Measurements from ENCODE around the gene ARL8B. TPM values are rescaled to one million over a fixed set of nuclear protein-coding genes. Genes with fewer than 3 reads are reported as not detected.
"Not testable (repeated sequence)": the region's sequence is repeated elsewhere in the genome, so short reads cannot be mapped to it uniquely, and the experiment has no call there.

The ARL8B gene
- total RNA-seq = 10 to 100 TPM; 36.0 to 46.8 TPM

DNA sequence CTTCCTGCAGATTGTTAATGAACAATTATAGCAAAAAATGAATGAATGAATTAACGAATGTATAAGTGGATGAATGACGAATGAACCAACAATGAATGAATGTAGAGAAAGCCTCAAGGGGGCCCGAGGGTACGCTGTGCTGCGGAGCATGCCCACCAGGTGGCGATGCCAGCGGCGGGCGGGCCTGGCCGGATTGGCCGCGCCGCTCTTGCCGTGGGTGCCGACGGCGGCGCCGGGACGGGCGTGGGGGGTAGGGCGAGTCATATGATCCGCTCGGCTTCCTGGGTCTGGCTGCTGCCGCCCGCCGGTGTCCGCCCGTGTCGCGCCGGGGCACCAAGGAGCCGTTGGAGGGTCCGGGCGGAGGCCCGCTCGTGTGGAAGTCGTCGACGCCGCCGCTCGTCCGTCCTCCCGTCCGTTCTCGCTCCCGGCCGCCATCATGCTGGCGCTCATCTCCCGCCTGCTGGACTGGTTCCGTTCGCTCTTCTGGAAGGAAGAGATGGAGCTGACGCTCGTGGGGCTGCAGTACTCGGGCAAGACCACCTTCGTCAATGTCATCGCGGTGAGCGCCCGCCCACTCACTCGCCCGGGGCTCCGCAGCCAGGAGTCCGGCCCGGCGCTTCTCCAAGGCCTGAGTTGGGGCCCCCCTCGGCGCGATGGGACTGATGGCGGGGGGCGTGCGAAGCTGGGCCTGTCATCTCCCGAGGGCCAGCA is at the start of gene ARL8B:
ARL8B (plus strand) TSS at position 263 of the 711 bp plus-strand sequence; CDS start at position 437, 174 bp downstream.
- H3K27me3 Mint-ChIP-seq = no peaks in the 10 kb centered on the region
- H3K36me3 Mint-ChIP-seq = no peaks in the 10 kb centered on the region
- H3K9me3 Mint-ChIP-seq (ENCODE audit: low read depth) = no peaks in the 10 kb centered on the region
- DNase-seq (peak; percentile 95), ATAC-seq (peak; percentile 97)
- peak within 1 kb of the TSS; percentile 79 for H3K4me3 Mint-ChIP-seq
- peaks cover 31% of the 10 kb centered on the region for H3K4me1 Mint-ChIP-seq
- peak within 1 kb of the TSS; percentile 95 for H3K27ac Mint-ChIP-seq
- CTCF ChIA-PET = interaction anchor here (0.6 to 2.1 kb wide), 16 partner anchors 9 to 603 kb away, joined by 3 to 7 read pairs (median 4); no protein-coding TSS in a partner anchor

DNA sequence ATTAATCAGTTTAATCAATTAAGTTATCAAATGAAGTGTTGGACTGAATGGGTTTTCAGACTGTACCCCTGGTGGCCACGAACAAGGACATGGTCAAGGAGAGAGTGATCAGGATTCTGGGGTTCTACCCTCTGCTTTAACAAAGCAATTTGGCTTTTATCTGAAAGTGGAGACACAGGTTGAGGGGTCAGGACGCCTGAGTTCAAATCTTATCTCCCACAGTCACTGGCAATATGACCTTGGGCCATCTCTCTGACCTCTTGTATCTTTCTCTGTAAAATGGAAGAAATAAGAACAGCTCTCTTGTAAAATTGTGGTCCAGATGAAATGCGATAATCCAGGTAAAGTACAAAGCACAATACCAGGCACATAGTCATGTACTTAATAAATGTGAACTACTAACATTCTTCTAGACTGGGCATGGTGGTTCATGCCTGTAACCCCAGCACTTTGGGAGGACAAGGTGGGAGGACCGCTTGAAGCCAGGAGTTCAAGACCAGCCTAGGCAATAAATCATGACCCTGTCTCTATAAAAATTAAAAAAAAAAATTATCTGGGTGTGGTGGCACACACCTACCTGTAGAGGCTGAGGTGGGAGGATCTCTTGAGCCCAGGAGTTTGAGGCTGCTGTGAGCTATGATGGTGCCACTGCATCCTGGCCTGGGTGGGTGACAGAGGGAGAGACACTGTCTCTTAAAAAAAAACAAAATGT is 48.6 kb upstream of the ARL8B start:
- Mint-ChIP-seq H3K27me3 (peaks cover 43% of the 10 kb centered on the region), H3K4me3 (no peak overlapping the region), H3K27ac (no peak overlapping the region), H3K36me3 (no peaks in the 10 kb centered on the region), H3K4me1 (peaks cover 7% of the 10 kb centered on the region), H3K9me3 (ENCODE audit: low read depth) (no peaks in the 10 kb centered on the region)
- CTCF ChIA-PET = interaction anchor here (1.5 kb wide), 1 partner anchor 16 kb away, joined by 4 read pairs; no protein-coding TSS in a partner anchor
- ATAC-seq (no peak), DNase-seq (no peak)

DNA sequence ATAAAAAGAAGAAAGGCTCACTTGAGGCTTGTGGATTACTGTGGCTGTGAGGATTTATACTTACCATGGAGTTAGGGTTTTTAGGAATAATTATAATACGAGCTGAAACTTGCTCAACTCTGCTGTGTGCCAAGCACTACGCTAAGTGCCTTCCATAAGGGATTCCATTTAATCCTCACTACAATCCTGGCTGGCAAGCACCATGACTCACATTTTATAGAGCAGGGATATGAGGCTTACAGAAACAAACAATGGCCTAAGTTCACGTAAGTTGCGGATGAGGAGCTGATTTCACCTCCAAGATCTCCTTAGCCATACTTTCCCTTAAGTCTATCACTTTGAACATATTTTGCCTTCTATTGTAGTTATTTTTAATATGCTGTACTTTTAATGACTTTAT is 43.9 kb upstream of the ARL8B start:
- no peaks in the 10 kb centered on the region for H3K4me1 Mint-ChIP-seq
- no peaks in the 10 kb centered on the region for H3K9me3 Mint-ChIP-seq (ENCODE audit: low read depth)
- no peak for ATAC-seq
- CTCF ChIA-PET = no interaction called here
- peaks cover 31% of the 10 kb centered on the region for H3K27me3 Mint-ChIP-seq
- H3K4me3 Mint-ChIP-seq = no peak overlapping the region
- no peak overlapping the region for H3K27ac Mint-ChIP-seq
- DNase-seq = no peak
- H3K36me3 Mint-ChIP-seq = no peaks in the 10 kb centered on the region

DNA sequence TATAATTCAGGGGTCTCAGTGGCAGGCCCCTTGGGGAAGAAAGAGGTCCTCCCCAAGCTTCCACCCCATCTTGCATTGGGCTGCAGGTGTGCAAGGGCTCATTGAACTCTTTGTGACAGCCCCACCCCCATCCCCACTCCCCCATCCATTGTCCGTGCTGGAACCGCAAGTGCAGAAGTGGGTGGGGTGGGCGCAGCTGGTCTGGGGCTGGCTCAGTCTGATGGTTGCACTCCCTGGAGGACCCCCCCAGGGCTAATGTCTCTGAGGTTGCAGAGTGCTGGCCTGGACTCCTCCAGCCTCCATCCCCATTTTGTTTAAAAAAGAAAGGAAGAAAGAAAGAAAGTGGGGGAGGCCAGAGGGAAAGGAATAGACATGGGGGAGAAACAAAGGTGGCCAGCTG is 42.3 kb upstream of the ARL8B start:
- Mint-ChIP-seq H3K27ac (no peak overlapping the region), H3K4me1 (no peaks in the 10 kb centered on the region), H3K4me3 (no peak overlapping the region), H3K36me3 (no peaks in the 10 kb centered on the region), H3K9me3 (ENCODE audit: low read depth) (no peaks in the 10 kb centered on the region), H3K27me3 (peaks cover 34% of the 10 kb centered on the region)
- no peak for DNase-seq
- CTCF ChIA-PET = no interaction called here
- ATAC-seq = no peak

DNA sequence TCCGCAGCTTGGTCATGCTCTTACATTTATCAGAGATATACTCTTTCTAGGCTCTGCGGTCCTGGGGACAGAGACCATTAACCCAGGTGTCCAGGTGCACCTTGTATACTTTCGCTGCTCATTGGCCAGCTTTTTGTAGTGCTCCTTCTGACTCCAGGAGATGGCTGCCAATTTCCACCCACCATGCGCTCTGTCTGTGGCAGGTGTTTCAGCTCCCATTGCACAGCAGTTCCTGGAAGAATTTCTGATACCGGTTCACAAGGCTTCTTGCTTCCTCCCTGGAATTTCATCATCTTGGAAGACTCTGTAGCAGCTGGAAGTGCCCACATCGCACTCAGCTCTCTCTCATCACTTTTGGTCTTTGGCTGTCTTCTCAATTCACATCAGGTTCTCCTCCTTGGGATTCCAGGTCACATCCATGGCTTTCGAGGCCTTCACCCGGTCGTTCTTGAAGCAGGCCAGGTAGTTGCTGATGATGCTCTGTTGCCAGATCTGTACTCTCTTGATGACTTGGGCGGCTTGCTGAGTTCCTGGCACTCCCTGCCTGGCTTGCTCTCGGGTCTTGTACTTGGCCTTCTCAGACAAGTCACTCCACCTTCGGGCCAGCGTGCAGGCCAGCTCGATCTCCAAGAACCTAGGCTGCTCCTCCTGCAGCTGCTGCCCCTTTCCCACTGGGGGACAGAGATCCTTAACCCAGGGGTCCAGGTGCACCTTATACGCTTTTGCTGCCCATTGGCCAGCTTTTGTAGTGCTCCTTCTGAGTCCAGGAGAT is 41.1 kb upstream of the ARL8B start:
- no peak overlapping the region for H3K27ac Mint-ChIP-seq
- DNase-seq (no peak), ATAC-seq (no peak)
- no peaks in the 10 kb centered on the region for H3K36me3 Mint-ChIP-seq
- no peak overlapping the region for H3K4me3 Mint-ChIP-seq
- peaks cover 34% of the 10 kb centered on the region for H3K27me3 Mint-ChIP-seq
- H3K9me3 Mint-ChIP-seq (ENCODE audit: low read depth) = no peaks in the 10 kb centered on the region
- no peaks in the 10 kb centered on the region for H3K4me1 Mint-ChIP-seq
- CTCF ChIA-PET = no interaction called here

DNA sequence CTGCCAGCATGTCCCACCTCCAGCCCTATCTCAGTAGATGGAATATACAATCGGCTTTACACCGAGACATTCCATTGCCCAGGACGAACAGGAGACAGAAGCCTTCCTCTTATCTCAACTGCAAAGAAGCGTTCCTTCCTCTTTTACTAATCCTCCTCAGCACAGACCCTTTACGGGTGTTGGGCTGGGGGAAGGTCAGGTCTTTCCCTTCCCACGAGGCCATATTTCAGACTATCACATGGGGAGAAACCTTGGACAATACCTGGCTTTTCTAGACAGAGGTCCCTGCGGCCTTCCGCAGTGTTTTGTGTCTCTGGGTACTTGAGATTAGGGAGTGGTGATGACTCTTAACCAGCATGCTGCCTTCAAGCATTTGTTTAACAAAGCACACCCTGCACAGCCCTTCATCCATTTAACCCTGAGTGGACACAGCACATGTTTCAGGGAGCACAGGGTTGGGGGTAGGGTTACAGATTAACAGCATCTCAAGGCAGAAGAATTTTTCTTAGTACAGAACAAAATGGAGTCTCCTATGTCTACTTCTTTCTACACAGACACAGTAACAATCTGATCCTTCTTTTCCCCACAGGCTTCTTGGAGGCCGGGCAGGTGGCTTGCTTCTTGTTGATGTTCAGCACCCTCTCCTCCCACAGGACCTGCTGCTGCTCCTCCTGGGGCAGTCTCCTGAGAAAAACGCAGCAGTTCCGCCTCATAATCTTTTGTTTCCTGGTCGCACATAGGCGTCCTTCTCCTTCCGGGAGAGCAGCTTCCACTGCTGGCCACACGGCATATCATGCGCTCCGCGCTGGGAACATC is 39.9 kb upstream of the ARL8B start:
- ATAC-seq; H3K4me3 Mint-ChIP-seq; H3K9me3 Mint-ChIP-seq (ENCODE audit: low read depth); H3K27ac Mint-ChIP-seq; CTCF ChIA-PET; H3K4me1 Mint-ChIP-seq; H3K36me3 Mint-ChIP-seq; DNase-seq: not testable (repeated sequence)
- peaks cover 36% of the 10 kb centered on the region for H3K27me3 Mint-ChIP-seq

DNA sequence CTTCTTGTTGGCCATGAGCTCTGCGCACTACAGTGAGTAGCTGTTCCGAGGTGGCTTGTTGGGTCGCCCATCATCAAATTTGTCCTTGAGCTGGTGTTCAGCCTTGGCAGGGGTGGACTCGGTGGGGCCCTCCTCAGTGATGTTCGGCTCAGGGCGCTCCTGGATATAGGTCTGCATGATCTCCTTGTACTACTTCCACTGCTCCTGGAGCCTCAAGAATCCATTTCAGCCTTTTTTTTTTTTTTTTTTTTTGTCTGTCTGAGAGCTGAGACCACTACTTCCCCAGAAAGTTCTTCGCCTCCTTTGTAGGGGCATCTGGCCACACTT is 39.3 kb upstream of the ARL8B start:
- Mint-ChIP-seq H3K27me3 (peaks cover 31% of the 10 kb centered on the region), H3K4me1 (no peaks in the 10 kb centered on the region), H3K9me3 (ENCODE audit: low read depth) (no peaks in the 10 kb centered on the region), H3K36me3 (no peaks in the 10 kb centered on the region), H3K4me3 (no peak overlapping the region), H3K27ac (no peak overlapping the region)
- ATAC-seq (no peak), DNase-seq (no peak)
- CTCF ChIA-PET = no interaction called here

DNA sequence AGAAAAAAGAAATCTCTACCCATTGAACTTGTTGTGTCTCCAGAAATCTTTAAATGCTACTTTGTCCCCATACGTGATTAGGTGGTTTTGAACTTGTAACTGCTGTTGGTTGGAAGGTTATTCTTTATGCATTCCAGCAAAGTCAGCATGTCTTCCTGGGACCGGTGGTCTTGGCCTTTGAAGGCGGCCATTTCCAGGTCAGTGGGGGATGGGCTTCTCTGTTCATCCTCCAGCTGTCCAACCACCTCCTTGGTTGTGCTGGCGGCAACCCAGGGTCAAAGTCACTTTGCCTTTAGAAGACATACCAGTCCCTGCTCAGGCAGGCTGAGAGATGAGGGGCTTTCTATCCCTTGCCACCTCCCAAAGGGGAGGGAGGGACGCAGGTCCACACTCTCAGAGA is 37.9 kb upstream of the ARL8B start:
- no peaks in the 10 kb centered on the region for H3K9me3 Mint-ChIP-seq (ENCODE audit: low read depth)
- CTCF ChIA-PET = interaction anchor here (0.7 kb wide), 1 partner anchor 235 kb away, joined by 3 read pairs; no protein-coding TSS in a partner anchor
- ATAC-seq (no peak), DNase-seq (no peak)
- H3K36me3 Mint-ChIP-seq = no peaks in the 10 kb centered on the region
- no peak overlapping the region for H3K27ac Mint-ChIP-seq
- peaks cover 28% of the 10 kb centered on the region for H3K27me3 Mint-ChIP-seq
- H3K4me1 Mint-ChIP-seq = no peaks in the 10 kb centered on the region
- H3K4me3 Mint-ChIP-seq = no peak overlapping the region

DNA sequence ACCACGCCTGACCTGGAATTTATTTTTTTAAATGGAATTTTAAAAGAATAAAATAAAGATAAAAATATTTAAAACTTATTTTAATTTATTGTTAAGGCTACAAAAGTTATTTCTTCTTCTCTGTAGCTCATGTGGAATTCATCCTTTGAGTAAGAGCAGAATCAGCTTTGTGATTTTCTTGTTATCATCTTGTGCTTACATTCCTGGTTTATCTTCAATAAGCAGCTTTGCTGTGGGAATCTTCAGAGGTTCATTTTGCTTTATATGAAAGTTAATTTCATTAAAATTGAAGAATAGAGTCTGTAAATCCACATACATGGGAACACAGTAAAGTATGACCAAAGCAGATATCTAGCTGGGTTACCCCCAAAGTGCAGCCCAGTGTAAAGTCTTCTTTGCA is 35.4 kb upstream of the ARL8B start:
- DNase-seq (no peak), ATAC-seq (no peak)
- peaks cover 34% of the 10 kb centered on the region for H3K27me3 Mint-ChIP-seq
- H3K4me3 Mint-ChIP-seq = no peak overlapping the region
- no peaks in the 10 kb centered on the region for H3K4me1 Mint-ChIP-seq
- CTCF ChIA-PET = interaction anchor here (1.2 kb wide), 1 partner anchor 15 kb away, joined by 3 read pairs; no protein-coding TSS in a partner anchor
- H3K9me3 Mint-ChIP-seq (ENCODE audit: low read depth) = no peaks in the 10 kb centered on the region
- H3K36me3 Mint-ChIP-seq = no peaks in the 10 kb centered on the region
- H3K27ac Mint-ChIP-seq = no peak overlapping the region

DNA sequence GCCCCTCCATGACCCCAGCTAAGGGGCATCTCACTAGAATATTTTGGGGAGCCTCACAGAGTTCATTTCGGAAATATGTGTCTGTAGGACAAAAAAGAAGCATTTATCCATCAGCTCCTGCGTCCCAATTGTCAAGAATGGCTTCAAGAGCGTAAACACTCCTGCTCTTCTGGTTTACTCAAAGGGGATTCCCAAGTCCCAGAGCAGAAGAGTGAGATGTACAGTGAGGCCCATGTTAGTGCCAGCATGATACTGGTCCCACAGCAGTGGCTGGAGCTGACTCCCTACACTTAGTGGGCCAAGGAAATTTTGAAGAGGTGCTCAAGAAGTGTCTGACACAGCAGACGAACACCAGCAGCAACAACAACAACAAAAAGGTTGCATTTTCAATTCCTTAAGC is 34.9 kb upstream of the ARL8B start:
- no peak overlapping the region for H3K27ac Mint-ChIP-seq
- H3K36me3 Mint-ChIP-seq = no peaks in the 10 kb centered on the region
- H3K27me3 Mint-ChIP-seq = peaks cover 35% of the 10 kb centered on the region
- H3K9me3 Mint-ChIP-seq (ENCODE audit: low read depth) = no peaks in the 10 kb centered on the region
- CTCF ChIA-PET = no interaction called here
- no peak overlapping the region for H3K4me3 Mint-ChIP-seq
- no peaks in the 10 kb centered on the region for H3K4me1 Mint-ChIP-seq
- no peak for ATAC-seq
- DNase-seq = no peak

DNA sequence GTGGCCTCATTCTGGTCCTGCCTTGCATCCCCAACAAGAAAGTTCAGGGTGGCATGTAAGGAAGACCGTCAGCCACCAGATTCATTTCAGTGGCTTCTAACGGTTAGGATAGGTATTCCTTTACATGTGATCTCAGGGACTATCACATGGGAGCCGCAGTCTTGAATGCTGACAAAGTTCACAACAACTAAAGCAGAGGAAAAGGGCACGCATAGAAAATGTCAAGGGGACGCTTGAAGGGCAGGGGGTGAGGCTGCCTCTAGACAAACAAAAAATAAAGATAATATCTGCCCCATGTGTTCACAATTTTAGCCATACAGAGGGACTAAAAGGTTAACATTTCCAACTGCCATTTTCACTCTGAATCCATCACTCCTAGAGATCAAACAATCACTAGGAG is 31.9 kb upstream of the ARL8B start:
- Mint-ChIP-seq H3K4me1 (no peaks in the 10 kb centered on the region), H3K27me3 (peaks cover 33% of the 10 kb centered on the region), H3K9me3 (ENCODE audit: low read depth) (no peaks in the 10 kb centered on the region), H3K27ac (no peak overlapping the region), H3K36me3 (no peaks in the 10 kb centered on the region), H3K4me3 (no peak overlapping the region)
- DNase-seq (no peak), ATAC-seq (no peak)
- CTCF ChIA-PET = no interaction called here

DNA sequence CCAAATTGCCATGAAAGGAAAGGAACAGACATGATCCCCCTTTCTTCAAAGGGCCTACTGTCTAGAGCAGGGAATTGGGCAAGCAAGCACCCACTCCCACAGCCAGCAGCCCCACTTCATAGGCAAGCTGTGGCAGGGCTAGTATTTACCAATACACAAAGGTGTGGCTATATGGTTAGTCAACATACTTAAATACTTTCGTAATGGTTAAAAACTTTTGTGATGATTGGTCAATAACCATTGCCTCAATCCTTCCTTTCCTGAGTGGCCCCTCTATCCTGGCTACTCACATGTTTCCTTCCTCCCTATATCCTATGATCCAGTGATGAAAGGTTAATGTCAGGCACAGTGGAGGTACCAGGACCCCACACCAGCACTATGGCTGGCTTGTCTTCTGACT is 30.1 kb upstream of the ARL8B start:
- DNase-seq (no peak), ATAC-seq (no peak)
- Mint-ChIP-seq H3K4me1 (peaks cover 4% of the 10 kb centered on the region), H3K27me3 (peaks cover 45% of the 10 kb centered on the region), H3K9me3 (ENCODE audit: low read depth) (no peaks in the 10 kb centered on the region), H3K27ac (no peak overlapping the region), H3K36me3 (no peaks in the 10 kb centered on the region), H3K4me3 (no peak overlapping the region)
- CTCF ChIA-PET = no interaction called here

DNA sequence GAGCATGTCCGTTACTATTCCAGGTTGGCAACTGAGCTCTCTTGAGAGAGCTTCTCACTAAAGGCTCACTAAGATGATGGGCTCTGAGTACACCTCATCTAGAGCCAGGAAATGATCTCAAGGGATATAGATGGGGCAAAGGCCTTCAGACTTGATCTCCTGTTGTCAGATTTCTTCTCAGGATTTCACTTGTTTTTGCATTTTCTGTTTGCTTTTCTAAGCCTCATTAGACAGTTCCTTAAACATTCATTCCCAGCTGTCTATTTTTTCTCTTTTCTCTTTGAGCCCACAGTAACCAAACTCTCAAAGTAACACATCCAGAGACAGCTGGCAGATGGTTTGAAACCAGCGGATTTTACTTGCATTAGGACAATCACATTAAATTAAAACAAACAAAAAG is 28.4 kb upstream of the ARL8B start:
- H3K4me1 Mint-ChIP-seq = peaks cover 4% of the 10 kb centered on the region
- CTCF ChIA-PET = interaction anchor here (0.7 kb wide), 1 partner anchor 312 kb away, joined by 3 read pairs; no protein-coding TSS in a partner anchor
- H3K4me3 Mint-ChIP-seq = no peak overlapping the region
- ATAC-seq = no peak
- no peak for DNase-seq
- no peaks in the 10 kb centered on the region for H3K36me3 Mint-ChIP-seq
- H3K27ac Mint-ChIP-seq = no peak overlapping the region
- peaks cover 48% of the 10 kb centered on the region for H3K27me3 Mint-ChIP-seq
- H3K9me3 Mint-ChIP-seq (ENCODE audit: low read depth) = no peaks in the 10 kb centered on the region
